BJ (cell line): ENCODE results near the gene AUH. TPM values are rescaled to one million over a fixed set of nuclear protein-coding genes. Genes with fewer than 3 reads are reported as not detected.
A peak's percentile ranks its signal among the peaks of the same experiment; 100 is the strongest.

Experiments used
- CTCF ChIA-PET: fragments of 350-600 bp; formaldehyde crosslinking; extraction: SDS; loops from one replicate; lab custom pipeline; 2021; ENCODE audit warnings: antibody characterized with exemption, inconsistent platforms; lab: Yijun Ruan, JAX
- POLR2A ChIA-PET: fragments of 300-600 bp; sonication (Branson Sonifier 250); formaldehyde crosslinking; extraction: SDS; loops from one replicate; lab custom pipeline; 2021; ENCODE audit warnings: antibody characterized with exemption; lab: Charles Lee
- DNase-seq: peaks from one replicate; pipeline ENCODE4 v3.0.0-alpha.2; 2011; ENCODE audit warnings: low read depth
- H3K27me3 ChIP-seq: 2 replicates; pipeline ENCODE4 v1.6.0; 2011; ENCODE audit warnings: low read length; ENCODE audit not compliant: control insufficient read depth, insufficient read depth
- H3K36me3 ChIP-seq: 2 replicates; pipeline ENCODE4 v1.5.1; 2011; ENCODE audit warnings: low read length; ENCODE audit not compliant: control insufficient read depth, insufficient read depth
- H3K4me3 ChIP-seq: 2 replicates; pipeline ENCODE4 v1.5.1; 2011; ENCODE audit warnings: low read depth, mild to moderate bottlenecking, control low read depth, low read length
- CTCF ChIP-seq: IDR thresholded peaks from 2 replicates; pipeline ENCODE4 v1.5.1; 2011; ENCODE audit warnings: low read depth, mild to moderate bottlenecking, control low read depth, inconsistent platforms, low read length, moderate library complexity; ENCODE audit not compliant: insufficient read depth
- polyA plus RNA-seq: library from polyadenylated mRNA; depleted of rRNA; stranded (reverse); fragments of >200 nt; gene quantifications from 2 replicates; pipeline ENCODE4 v1.2.3, GENCODE V29; 2011; rRNA removed

AUH gene
- polyA plus RNA-seq, 1 experiment, result 4.1 TPM

GRCh38 chr9:91164724-91165520 lies 196.8 kb downstream of the AUH start:
- Histone ChIP-seq H3K27me3 (no peaks in the 10 kb centered on the region), H3K36me3 (no peaks in the 10 kb centered on the region), H3K4me3 (no peak overlapping the region)
- 0 out of 2 replicates have a peak, but pooled peaks have one; percentile 4 for TF ChIP-seq CTCF
- CTCF ChIA-PET, result interaction anchor here (0.6 kb wide), 1 partner anchor 16 kb away, joined by 3 read pairs; no protein-coding TSS in a partner anchor
- POLR2A ChIA-PET, result interaction anchor here (0.6 to 0.7 kb wide), 3 partner anchors 14 to 549 kb away, joined by 3 to 6 read pairs (median 3); no protein-coding TSS in a partner anchor
- DNase-seq, result peak; percentile 89

Other genes starting within 250 kb of the AUH start
- gene NFIL3, start 61.9 kb upstream of the AUH start, polyA plus RNA-seq, result 6.9 and 11.4 TPM in 2 replicates